GM12878 (cell line): ENCODE results near the gene TNNT3. TPM values are rescaled to one million over a fixed set of nuclear protein-coding genes. Genes with fewer than 3 reads are reported as not detected.

ENCODE experiments used
- ATAC-seq: fragments of 200-7000 bp; cut with Tn5 transposase; 3 replicates; pipeline ENCODE4 v1.9.1; 2020; ENCODE audit warnings: mild to moderate bottlenecking, moderate library complexity
- BruUV-seq: library from RNA; stranded (reverse); fragments of 400-500 nt; replicated peaks from 2 replicates; lab custom pipeline; 2021; lab: Mats Ljungman, UMichigan
- CTCF ChIA-PET: fragments of 300-600 bp; sonication (Branson Sonifier 250); formaldehyde crosslinking; extraction: SDS; loops from one replicate; lab custom pipeline; 2021; ENCODE audit warnings: inconsistent platforms; lab: Yijun Ruan, JAX
- POLR2A ChIA-PET: fragments of 350-600 bp; formaldehyde crosslinking; extraction: SDS; loops from one replicate; lab custom pipeline; 2021; ENCODE audit warnings: inconsistent platforms; lab: Charles Lee
- RAD21 ChIA-PET: fragments of 300-600 bp; sonication (Branson Sonifier 250); formaldehyde crosslinking; loops from one replicate; lab custom pipeline; 2023; ENCODE audit warnings: antibody characterized with exemption; ENCODE audit not compliant: unreplicated experiment; lab: Charles Lee
- SMC1A ChIA-PET: fragments of 300-600 bp; sonication (Branson Sonifier 250); formaldehyde crosslinking; loops from one replicate; lab custom pipeline; 2023; ENCODE audit not compliant: unreplicated experiment, uncharacterized antibody; lab: Charles Lee
- DNase-seq: peaks from one replicate; pipeline ENCODE4 v3.0.0-alpha.2; 2011; ENCODE audit warnings: low read depth, low spot score
- FAIRE-seq: peaks from 3 replicates; lab custom pipeline; 2011; peaks lifted over from hg19 to GRCh38; lab: Jason Lieb, UNC
- H2AFZ ChIP-seq: 2 replicates; pipeline ENCODE4 v1.6.0; 2011; ENCODE audit warnings: low read depth, low read length, control low read depth; ENCODE audit not compliant: control insufficient read depth
- H3K27ac ChIP-seq: 2 replicates; pipeline ENCODE4 v1.5.1; 2011; ENCODE audit warnings: control low read depth; ENCODE audit not compliant: control insufficient read depth, insufficient read depth
- H3K27me3 ChIP-seq, 2 experiments: replicated peaks in 1 of 2; 2 replicates each; pipeline versions ENCODE4 v1.6.0 to v1.6.1; 2011; ENCODE audit warnings: low read length in 1 of 2; ENCODE audit not compliant: control insufficient read depth in 2 of 2, insufficient read depth in 2 of 2
- H3K36me3 ChIP-seq, 2 experiments: 2 replicates each; pipeline ENCODE4 v1.5.1; 2011; ENCODE audit warnings: low read length in 1 of 2; ENCODE audit not compliant: control insufficient read depth in 2 of 2, insufficient read depth in 2 of 2
- H3K4me1 ChIP-seq: 2 replicates; pipeline ENCODE4 v1.6.1; 2011; ENCODE audit warnings: mild to moderate bottlenecking, low read length, moderate library complexity, mixed read lengths; ENCODE audit not compliant: control insufficient read depth, insufficient read depth
- H3K4me2 ChIP-seq: 2 replicates; pipeline ENCODE4 v1.6.0; 2011; ENCODE audit warnings: control low read depth; ENCODE audit not compliant: control insufficient read depth, insufficient read depth
- H3K4me3 ChIP-seq: fragments of 200-600 bp; sonication (generic); 2 replicates; pipeline ENCODE4 v1.5.1; 2016
- H3K79me2 ChIP-seq: 2 replicates; pipeline ENCODE4 v1.6.0; 2011; ENCODE audit warnings: low read length; ENCODE audit not compliant: control insufficient read depth, insufficient read depth
- H3K9ac ChIP-seq: 2 replicates; pipeline ENCODE4 v1.8.0; 2011; ENCODE audit warnings: low read length, control low read depth, mixed read lengths; ENCODE audit not compliant: control insufficient read depth, insufficient read depth
- H3K9me3 ChIP-seq: replicated peaks from 3 replicates; pipeline ENCODE4 v1.5.1; 2011; ENCODE audit warnings: mild to moderate bottlenecking, low read length; ENCODE audit not compliant: control insufficient read depth, insufficient read depth
- H4K20me1 ChIP-seq: 2 replicates; pipeline ENCODE4 v1.6.0; 2011; ENCODE audit not compliant: control insufficient read depth, insufficient read depth
- BRCA1 ChIP-seq: IDR thresholded peaks from 2 replicates; pipeline ENCODE4 v1.6.1; 2011; ENCODE audit warnings: low read depth, low read length, improper control_type of control experiment
- CHD1 ChIP-seq: IDR thresholded peaks from 2 replicates; pipeline ENCODE4 v1.6.1; 2012; ENCODE audit warnings: low read depth, low read length, improper control_type of control experiment
- CREM ChIP-seq: IDR thresholded peaks from 2 replicates; pipeline ENCODE4 v1.6.1; 2014; ENCODE audit warnings: antibody characterized with exemption, low read depth
- EED ChIP-seq: sonication (generic); IDR thresholded peaks from 2 replicates; pipeline ENCODE4 v1.6.1; 2016; ENCODE audit warnings: antibody characterized with exemption, low read depth
- EP300 ChIP-seq, 2 experiments: fragments of 150-350 bp in 1 of 2; IDR thresholded peaks; 2 replicates each; pipeline ENCODE4 v1.6.1; 2011 to 2012; ENCODE audit warnings: low read depth in 2 of 2, low read length in 2 of 2, borderline replicate concordance in 1 of 2, improper control_type of control experiment in 1 of 2, inconsistent platforms in 1 of 2; ENCODE audit not compliant: control insufficient read depth in 1 of 2
- FOS ChIP-seq: IDR thresholded peaks from 3 replicates; pipeline ENCODE4 v1.6.1; 2011; ENCODE audit warnings: borderline replicate concordance; ENCODE audit not compliant: insufficient read length; ENCODE audit errors: extremely low read depth
- HSF1 ChIP-seq: fragments of 150-350 bp; IDR thresholded peaks from 2 replicates; pipeline ENCODE4 v1.6.1; 2014; ENCODE audit warnings: mild to moderate bottlenecking, low read depth, low read length
- IKZF2 ChIP-seq, 2 experiments: fragments of 450-650 bp; IDR thresholded peaks; 2 replicates each; pipeline ENCODE4 v1.6.1; 2017; ENCODE audit warnings: mild to moderate bottlenecking in 2 of 2, moderate library complexity in 2 of 2
- PML ChIP-seq: IDR thresholded peaks from 2 replicates; pipeline ENCODE4 v1.6.1; 2012; ENCODE audit warnings: low read length, inconsistent platforms
- RAD21 ChIP-seq: IDR thresholded peaks from 2 replicates; pipeline ENCODE4 v1.6.1; 2011; ENCODE audit warnings: mild to moderate bottlenecking, low read depth, low read length, moderate library complexity; ENCODE audit not compliant: insufficient read depth
- RBBP5 ChIP-seq: fragments of 200-600 bp; sonication (generic); conservative IDR thresholded peaks from 2 replicates; pipeline ENCODE4 v1.6.1; 2016
- RELA ChIP-seq: fragments of 450-650 bp; IDR thresholded peaks from 2 replicates; pipeline ENCODE4 v1.8.0; 2014; ENCODE audit warnings: borderline replicate concordance; ENCODE audit not compliant: partially characterized antibody
- TARDBP ChIP-seq: IDR thresholded peaks from 2 replicates; pipeline ENCODE4 v1.6.1; 2016; ENCODE audit warnings: borderline replicate concordance
- TCF3 ChIP-seq: IDR thresholded peaks from 2 replicates; pipeline ENCODE4 v1.6.1; 2012; ENCODE audit warnings: low read depth, mild to moderate bottlenecking, low read length, borderline replicate concordance; ENCODE audit not compliant: insufficient read depth
- ZNF207 ChIP-seq: fragments of 450-650 bp; IDR thresholded peaks from 2 replicates; pipeline ENCODE4 v1.6.1; 2014; ENCODE audit warnings: antibody characterized with exemption, mild to moderate bottlenecking, borderline replicate concordance
- ZNF622 ChIP-seq: fragments of 450-650 bp; IDR thresholded peaks from 2 replicates; pipeline ENCODE4 v1.6.1; 2017; ENCODE audit warnings: mild to moderate bottlenecking, inconsistent platforms
- ZSCAN29 ChIP-seq: fragments of 450-650 bp; IDR thresholded peaks from 2 replicates; pipeline ENCODE4 v1.6.1; 2017; ENCODE audit warnings: mild to moderate bottlenecking, moderate library complexity
- WGBS: methylation state at CpG from one replicate; pipeline ENCODE4 v1.1.6; 2016; ENCODE audit warnings: low lambda C conversion rate; ENCODE audit not compliant: insufficient replicate concordance, insufficient coverage; ENCODE audit errors: missing lambda C conversion rate; 5-methylcytosine and 5-hydroxymethylcytosine counted together
- in situ Hi-C: fragments of 300-500 bp; cut with MboI; formaldehyde crosslinking; loops from 9 replicates; pipeline ENCODE4 v1.14.3; 2018; ENCODE audit warnings: mixed read lengths
- intact Hi-C: fragments of 100-400 bp; cut with micrococcal nuclease; formaldehyde crosslinking; loops from one replicate; pipeline ENCODE4 v1.14.2; 2022; ENCODE audit not compliant: unreplicated experiment
- polyA plus RNA-seq, 11 experiments: library from polyadenylated mRNA; depleted of rRNA in 4 of 11; unstranded in 6 of 11; stranded (reverse) in 5 of 11; fragments of >200 nt; fragmentation: Nextera tagmentation in 4 of 11; fragmentation: Illumina TruSeq in 1 of 11; extraction: Ambion mirVana in 4 of 11; extraction: Trizol in 1 of 11; gene quantifications; 1 replicate in 1 of 11; 2 replicates in 10 of 11; pipeline versions ENCODE4 v1.2.1 to v1.2.3, GENCODE V29; 2011 to 2016; ENCODE audit warnings: inconsistent platforms in 2 of 11, missing spikeins in 2 of 11, low read depth in 1 of 11
- total RNA-seq, 4 experiments: library from RNA; depleted of rRNA in 3 of 4; stranded (reverse); fragments of >200 nt in 3 of 4; fragmentation: Illumina TruSeq in 1 of 4; extraction: Trizol in 1 of 4; gene quantifications; 2 replicates each; pipeline versions ENCODE4 v1.2.1 to v1.2.3, GENCODE V29; 2013 to 2021
- TF ChIP-seq, protein P1 (sequence below): fragments of 450-650 bp; IDR thresholded peaks from 2 replicates; pipeline ENCODE4 v1.6.1; 2017; ENCODE audit warnings: low read depth, mild to moderate bottlenecking, moderate library complexity
- TF ChIP-seq, protein P2 (sequence below): IDR thresholded peaks from 2 replicates; pipeline ENCODE4 v1.6.1; 2012; ENCODE audit warnings: low read depth, low read length, improper control_type of control experiment

TNNT3 gene
- total and polyA plus RNA-seq, 10 of the 15 experiments (the other 5 are each of a cell fraction or from before 2014, with no cell fraction given), result 0.40 to 0.50 TPM; not detected in 8

- Histone ChIP-seq H3K4me2 (no peak overlapping the region), H2AFZ (no peak overlapping the region), H3K4me3 (no peak overlapping the region), H3K9me3 (no peaks in the 10 kb centered on the region), H3K9ac (no peak overlapping the region), H3K79me2 (no peaks in the 10 kb centered on the region), H3K27ac (no peak overlapping the region), H3K4me1 (no peaks in the 10 kb centered on the region), H4K20me1 (no peaks in the 10 kb centered on the region), H3K36me3 (no peaks in the 10 kb centered on the region), H3K27me3 (no peaks in the 10 kb centered on the region)
- FAIRE-seq (no peak), ATAC-seq (no peak), DNase-seq (no peak)
- no CpG with 5 or more reads among the region's 15 CpGs for WGBS
- intact Hi-C loops, result no loop called here
- in situ Hi-C loops, result no loop called here
- SMC1A ChIA-PET, result no interaction called here
- TF ChIP-seq IKZF2 (IDR thresholded peaks at IDR 0.05) (no peak), PML (no peak), CHD1 (no peak), EP300 (IDR thresholded peaks at IDR 0.05; ENCODE audit: borderline replicate concordance in 1 of 2, control insufficient read depth in 1 of 2, low read depth in 2 of 2, low read length in 2 of 2) (no peak), RBBP5 (no peak), RAD21 (no peak), RELA (no peak), EED (no peak), ZSCAN29 (no peak), CREM (no peak), ZNF622 (no peak), HSF1 (no peak), TCF3 (no peak), BRCA1 (no peak), FOS (no peak), TARDBP (no peak), ZNF207 (no peak)
- TF ChIP-seq, protein P1, sequence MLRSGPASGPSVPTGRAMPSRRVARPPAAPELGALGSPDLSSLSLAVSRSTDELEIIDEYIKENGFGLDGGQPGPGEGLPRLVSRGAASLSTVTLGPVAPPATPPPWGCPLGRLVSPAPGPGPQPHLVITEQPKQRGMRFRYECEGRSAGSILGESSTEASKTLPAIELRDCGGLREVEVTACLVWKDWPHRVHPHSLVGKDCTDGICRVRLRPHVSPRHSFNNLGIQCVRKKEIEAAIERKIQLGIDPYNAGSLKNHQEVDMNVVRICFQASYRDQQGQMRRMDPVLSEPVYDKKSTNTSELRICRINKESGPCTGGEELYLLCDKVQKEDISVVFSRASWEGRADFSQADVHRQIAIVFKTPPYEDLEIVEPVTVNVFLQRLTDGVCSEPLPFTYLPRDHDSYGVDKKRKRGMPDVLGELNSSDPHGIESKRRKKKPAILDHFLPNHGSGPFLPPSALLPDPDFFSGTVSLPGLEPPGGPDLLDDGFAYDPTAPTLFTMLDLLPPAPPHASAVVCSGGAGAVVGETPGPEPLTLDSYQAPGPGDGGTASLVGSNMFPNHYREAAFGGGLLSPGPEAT, result no peak
- TF ChIP-seq, protein P2, sequence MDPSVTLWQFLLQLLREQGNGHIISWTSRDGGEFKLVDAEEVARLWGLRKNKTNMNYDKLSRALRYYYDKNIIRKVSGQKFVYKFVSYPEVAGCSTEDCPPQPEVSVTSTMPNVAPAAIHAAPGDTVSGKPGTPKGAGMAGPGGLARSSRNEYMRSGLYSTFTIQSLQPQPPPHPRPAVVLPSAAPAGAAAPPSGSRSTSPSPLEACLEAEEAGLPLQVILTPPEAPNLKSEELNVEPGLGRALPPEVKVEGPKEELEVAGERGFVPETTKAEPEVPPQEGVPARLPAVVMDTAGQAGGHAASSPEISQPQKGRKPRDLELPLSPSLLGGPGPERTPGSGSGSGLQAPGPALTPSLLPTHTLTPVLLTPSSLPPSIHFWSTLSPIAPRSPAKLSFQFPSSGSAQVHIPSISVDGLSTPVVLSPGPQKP, result no peak
- CTCF ChIA-PET, result interaction anchor here (0.7 to 0.8 kb wide), 2 partner anchors 67 to 201 kb away, joined by 3 read pairs; no protein-coding TSS in a partner anchor
- POLR2A ChIA-PET, result no interaction called here
- no TSS peak for BruUV-seq
- RAD21 ChIA-PET, result interaction anchor here (1.8 kb wide), 1 partner anchor 117 kb away, joined by 3 read pairs; no protein-coding TSS in a partner anchor
Observed at GRCh38 chr11:1949922-1950321, 30.4 kb downstream of the TNNT3 start.
